Brain microvascular endothelial cell (primary cell): Measurements from ENCODE around the gene CUX1.
"Not testable (repeated sequence)": the region's sequence is repeated elsewhere in the genome, so short reads cannot be mapped to it uniquely, and the experiment has no call there.

Experiments used
- DNase-seq: peaks from one replicate; pipeline ENCODE4 v3.0.0-alpha.2; 2020
- H3K27ac ChIP-seq: fragments of 250-450 bp; sonication (Bioruptor Pico); 2 replicates; pipeline ENCODE4 v1.5.1; 2020; ENCODE audit warnings: mild to moderate bottlenecking, moderate library complexity
- H3K27me3 ChIP-seq: fragments of 250-450 bp; sonication (Bioruptor Pico); replicated peaks from 2 replicates; pipeline ENCODE4 v1.5.1; 2020; ENCODE audit warnings: mild to moderate bottlenecking
- H3K36me3 ChIP-seq: fragments of 250-450 bp; sonication (Bioruptor Pico); replicated peaks from 2 replicates; pipeline ENCODE4 v1.5.1; 2020; ENCODE audit warnings: mild to moderate bottlenecking
- H3K4me3 ChIP-seq: 2 replicates; pipeline ENCODE4 v1.5.1; 2011; ENCODE audit warnings: low read depth, mild to moderate bottlenecking, control low read depth, low read length, moderate library complexity
- in situ Hi-C: cut with HindIII; loops from 2 replicates; pipeline ENCODE4 v1.10.0; 2017; ENCODE audit warnings: low sequenced_read_pairs, low pct_ligation_motif_present
- TF ChIP-seq, protein P1 (sequence below): IDR thresholded peaks from 2 replicates; pipeline ENCODE4 v1.5.1; 2011; ENCODE audit warnings: low read depth, mild to moderate bottlenecking, moderate library complexity, low read length, control low read depth, inconsistent platforms; ENCODE audit errors: missing control alignments

CUX1 gene

DNA sequence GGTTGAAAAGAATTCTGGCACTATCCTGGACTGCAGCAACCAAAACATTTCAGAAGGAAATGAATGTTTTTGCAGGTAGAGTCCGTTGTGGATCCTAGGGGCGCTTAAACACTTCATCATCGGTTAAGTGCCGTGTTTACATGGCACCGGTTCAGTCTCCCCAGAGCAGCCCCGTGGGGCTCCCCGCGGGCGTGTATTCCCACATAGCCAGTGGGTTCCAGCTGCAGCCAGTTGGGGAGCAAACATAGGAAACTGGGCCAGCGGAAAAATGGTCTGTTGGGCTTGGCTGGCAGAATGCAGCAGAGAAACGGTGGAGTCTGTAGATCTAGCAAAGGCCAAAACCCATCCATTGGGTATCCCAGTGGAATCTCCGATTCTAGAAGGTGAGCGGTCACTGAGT, 356.2 kb downstream of the CUX1 start:
- Histone ChIP-seq H3K4me3 (no peak overlapping the region), H3K36me3 (no peaks in the 10 kb centered on the region), H3K27me3 (no peaks in the 10 kb centered on the region), H3K27ac (no peak overlapping the region)
- no peak for DNase-seq
- in situ Hi-C loops = no loop called here
- TF ChIP-seq, protein P1, sequence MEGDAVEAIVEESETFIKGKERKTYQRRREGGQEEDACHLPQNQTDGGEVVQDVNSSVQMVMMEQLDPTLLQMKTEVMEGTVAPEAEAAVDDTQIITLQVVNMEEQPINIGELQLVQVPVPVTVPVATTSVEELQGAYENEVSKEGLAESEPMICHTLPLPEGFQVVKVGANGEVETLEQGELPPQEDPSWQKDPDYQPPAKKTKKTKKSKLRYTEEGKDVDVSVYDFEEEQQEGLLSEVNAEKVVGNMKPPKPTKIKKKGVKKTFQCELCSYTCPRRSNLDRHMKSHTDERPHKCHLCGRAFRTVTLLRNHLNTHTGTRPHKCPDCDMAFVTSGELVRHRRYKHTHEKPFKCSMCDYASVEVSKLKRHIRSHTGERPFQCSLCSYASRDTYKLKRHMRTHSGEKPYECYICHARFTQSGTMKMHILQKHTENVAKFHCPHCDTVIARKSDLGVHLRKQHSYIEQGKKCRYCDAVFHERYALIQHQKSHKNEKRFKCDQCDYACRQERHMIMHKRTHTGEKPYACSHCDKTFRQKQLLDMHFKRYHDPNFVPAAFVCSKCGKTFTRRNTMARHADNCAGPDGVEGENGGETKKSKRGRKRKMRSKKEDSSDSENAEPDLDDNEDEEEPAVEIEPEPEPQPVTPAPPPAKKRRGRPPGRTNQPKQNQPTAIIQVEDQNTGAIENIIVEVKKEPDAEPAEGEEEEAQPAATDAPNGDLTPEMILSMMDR = no peak

DNA sequence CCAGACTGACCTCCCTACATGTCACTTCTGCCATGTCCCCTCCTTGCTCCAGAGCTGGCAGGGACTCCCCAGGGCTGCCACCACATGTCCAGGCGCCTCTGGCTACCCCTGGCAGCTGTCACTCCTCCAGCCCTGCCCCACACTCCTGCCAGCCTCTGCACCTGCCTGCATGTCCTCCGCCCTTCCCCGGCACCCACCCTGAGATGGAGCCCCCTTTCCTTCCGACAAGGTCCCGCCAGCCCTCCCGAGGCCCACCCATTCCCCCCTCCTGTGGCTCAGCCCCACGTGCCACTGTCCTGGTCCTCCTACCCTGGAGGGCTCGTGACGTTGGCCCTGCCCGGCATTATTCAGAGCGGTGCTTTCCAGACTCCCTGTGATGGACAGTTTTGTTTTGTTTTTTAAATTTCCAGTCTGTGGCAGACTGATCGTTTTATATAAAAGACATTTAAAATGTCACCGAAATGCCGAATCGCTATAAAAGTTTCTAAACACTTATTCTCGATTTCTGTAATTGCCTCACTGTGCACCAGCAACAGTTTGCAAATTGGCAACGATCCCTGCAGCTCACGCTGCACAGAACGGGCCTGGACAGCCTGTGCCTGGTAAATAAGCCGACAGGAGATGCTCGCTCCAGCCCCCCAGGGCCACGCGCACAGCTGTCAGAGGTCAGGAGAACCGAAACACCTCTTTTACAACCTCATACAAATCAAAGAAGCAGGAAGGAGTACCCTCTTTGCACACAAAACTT, 358.2 kb downstream of the CUX1 start:
- TF ChIP-seq, protein P1 = no peak
- Histone ChIP-seq H3K27ac (no peak overlapping the region), H3K4me3 (no peak overlapping the region), H3K27me3 (no peaks in the 10 kb centered on the region), H3K36me3 (no peaks in the 10 kb centered on the region)
- DNase-seq = no peak
- in situ Hi-C loops = no loop called here

DNA sequence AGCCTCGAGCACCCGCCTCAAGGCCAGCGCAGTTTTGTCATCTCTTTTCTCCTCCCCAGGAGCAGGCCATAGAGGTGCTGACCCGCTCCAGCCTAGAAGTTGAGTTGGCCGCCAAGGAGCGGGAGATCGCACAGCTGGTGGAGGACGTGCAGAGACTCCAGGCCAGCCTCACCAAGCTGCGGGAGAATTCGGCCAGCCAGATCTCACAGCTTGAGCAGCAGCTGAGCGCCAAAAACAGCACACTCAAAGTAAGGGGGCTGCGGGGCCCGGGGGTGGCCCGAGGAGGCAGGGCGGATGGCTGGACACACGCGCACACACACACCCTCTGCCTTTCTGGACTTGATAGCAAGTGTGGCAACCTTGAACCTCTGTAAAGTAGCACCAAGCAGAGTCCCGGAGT, 361.0 kb downstream of the CUX1 start:
- TF ChIP-seq, protein P1 = no peak
- in situ Hi-C loops = no loop called here
- H3K4me3 ChIP-seq = no peak overlapping the region
- no peaks in the 10 kb centered on the region for H3K36me3 ChIP-seq
- no peaks in the 10 kb centered on the region for H3K27me3 ChIP-seq
- no peak for DNase-seq
- no peak overlapping the region for H3K27ac ChIP-seq

- peaks cover 6% of the 10 kb centered on the region for H3K36me3 ChIP-seq
- H3K27me3 ChIP-seq = no peaks in the 10 kb centered on the region
- in situ Hi-C loops = no loop called here
- H3K27ac ChIP-seq = no peak overlapping the region
- no peak for DNase-seq
- no peak overlapping the region for H3K4me3 ChIP-seq
- TF ChIP-seq, protein P1 = no peak
Measured at GRCh38 chr7:102180727-102181126, 363.3 kb downstream of the CUX1 start.

DNA sequence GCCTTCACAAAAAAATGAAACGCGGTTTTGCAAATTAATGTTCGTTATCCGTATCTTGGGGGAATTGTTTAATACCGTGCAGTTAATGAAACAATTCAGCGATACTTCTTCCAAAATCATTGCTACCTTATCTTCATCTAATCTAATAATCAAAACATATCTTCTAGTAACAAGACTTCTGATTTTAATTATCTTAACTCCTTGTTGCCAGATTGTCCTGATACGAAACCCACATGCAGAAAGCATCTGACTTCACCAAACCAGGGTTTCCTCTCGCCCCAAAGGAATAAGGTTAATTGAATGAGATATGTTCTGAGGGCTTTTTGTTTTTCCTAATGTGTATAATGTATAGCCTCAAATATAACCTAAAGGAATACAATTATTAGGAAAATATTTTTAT, 364.1 kb downstream of the CUX1 start:
- TF ChIP-seq, protein P1 = no peak
- Histone ChIP-seq H3K4me3 (no peak overlapping the region), H3K27me3 (no peaks in the 10 kb centered on the region), H3K36me3 (peaks cover 8% of the 10 kb centered on the region), H3K27ac (no peak overlapping the region)
- no peak for DNase-seq
- in situ Hi-C loops = no loop called here

DNA sequence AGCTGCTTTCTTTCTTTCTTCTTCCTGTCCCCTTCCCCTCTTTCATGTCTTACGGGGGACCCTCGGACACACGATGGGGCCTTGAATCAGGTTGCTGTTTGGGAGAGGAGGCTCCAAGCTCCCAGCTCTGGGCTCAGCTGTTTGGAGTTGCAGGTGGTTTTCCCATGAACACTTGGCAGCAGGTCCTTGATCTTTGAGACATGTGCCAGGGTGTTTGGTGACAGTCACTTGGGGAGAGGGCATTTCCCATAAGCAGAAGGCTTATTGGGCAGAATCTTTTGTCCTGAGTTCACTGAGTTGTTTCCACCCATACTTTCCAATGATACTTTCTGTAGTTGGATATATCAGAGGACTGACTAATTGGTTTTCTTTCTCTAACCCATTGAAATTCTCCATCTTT, 364.6 kb downstream of the CUX1 start:
- TF ChIP-seq, protein P1 = no peak
- no peak overlapping the region for H3K4me3 ChIP-seq
- DNase-seq = no peak
- H3K27ac ChIP-seq = no peak overlapping the region
- in situ Hi-C loops = no loop called here
- no peaks in the 10 kb centered on the region for H3K27me3 ChIP-seq
- peaks cover 8% of the 10 kb centered on the region for H3K36me3 ChIP-seq

GRCh38 chr7:102183848-102184247, 366.4 kb downstream of the CUX1 start:
- DNase-seq, in situ Hi-C loops, H3K27me3 ChIP-seq, H3K4me3 ChIP-seq, H3K36me3 ChIP-seq, H3K27ac ChIP-seq: not testable (repeated sequence)
